ENCODE data around the gene TXNL4A.

The TXNL4A gene

GRCh38 chr18:79971986-79972385 lies 16.4 kb downstream of the TXNL4A start:
- Histone ChIP-seq H3K27ac (ENCODE audit: low read depth, low read length) (no peak overlapping the region), H3K9ac (ENCODE audit: low read length) (no peak overlapping the region), H3K4me1 (ENCODE audit: control insufficient read depth, insufficient read depth, low read length) (no peaks in the 10 kb centered on the region), H3K4me3 (ENCODE audit: low read length) (no peak overlapping the region), H3K36me3 (ENCODE audit: control insufficient read depth, insufficient read depth, low read length) (peaks cover 16% of the 10 kb centered on the region), H3K27me3 (ENCODE audit: control insufficient read depth, insufficient read depth, low read length) (no peaks in the 10 kb centered on the region)

- Histone ChIP-seq H3K9ac (ENCODE audit: low read length) (no peak overlapping the region), H3K4me3 (ENCODE audit: low read length) (no peak overlapping the region), H3K27ac (ENCODE audit: low read depth, low read length) (no peak overlapping the region), H3K36me3 (ENCODE audit: control insufficient read depth, insufficient read depth, low read length) (peaks cover 16% of the 10 kb centered on the region), H3K4me1 (ENCODE audit: control insufficient read depth, insufficient read depth, low read length) (no peaks in the 10 kb centered on the region), H3K27me3 (ENCODE audit: control insufficient read depth, insufficient read depth, low read length) (no peaks in the 10 kb centered on the region)
Measured at GRCh38 chr18:79971211-79971952, 17.0 kb downstream of the TXNL4A start.

GRCh38 chr18:79970419-79971133 lies 17.8 kb downstream of the TXNL4A start:
- Histone ChIP-seq H3K36me3 (ENCODE audit: control insufficient read depth, insufficient read depth, low read length) (peaks cover 16% of the 10 kb centered on the region), H3K4me3 (ENCODE audit: low read length) (no peak overlapping the region), H3K27me3 (ENCODE audit: control insufficient read depth, insufficient read depth, low read length) (no peaks in the 10 kb centered on the region), H3K27ac (ENCODE audit: low read depth, low read length) (no peak overlapping the region), H3K9ac (ENCODE audit: low read length) (no peak overlapping the region), H3K4me1 (ENCODE audit: control insufficient read depth, insufficient read depth, low read length) (peaks cover 1% of the 10 kb centered on the region)

GRCh38 chr18:79965119-79965902 lies 23.1 kb downstream of the TXNL4A start:
- H3K4me1 ChIP-seq (ENCODE audit: control insufficient read depth, insufficient read depth, low read length), result peaks cover 7% of the 10 kb centered on the region
- H3K27me3 ChIP-seq (ENCODE audit: control insufficient read depth, insufficient read depth, low read length), result no peaks in the 10 kb centered on the region
- H3K4me3 ChIP-seq (ENCODE audit: low read length), result peak overlapping the region; percentile 73
- H3K9ac ChIP-seq (ENCODE audit: low read length), result peak overlapping the region; percentile 61
- peak overlapping the region; percentile 11 for H3K27ac ChIP-seq (ENCODE audit: low read depth, low read length)
- H3K36me3 ChIP-seq (ENCODE audit: control insufficient read depth, insufficient read depth, low read length), result peaks cover 2% of the 10 kb centered on the region

GRCh38 chr18:79964330-79965118 lies 23.8 kb downstream of the TXNL4A start, which contains the start of gene HSBP1L1:
TSS of gene HSBP1L1 (plus strand) at chr18:79964643. CDS start at chr18:79964736, 93 bp downstream.
- H3K27me3 ChIP-seq (ENCODE audit: control insufficient read depth, insufficient read depth, low read length), result no peaks in the 10 kb centered on the region
- peak within 1 kb of the TSS; percentile 73 for H3K4me3 ChIP-seq (ENCODE audit: low read length)
- peaks cover 7% of the 10 kb centered on the region for H3K4me1 ChIP-seq (ENCODE audit: control insufficient read depth, insufficient read depth, low read length)
- no peaks in the 10 kb centered on the region for H3K36me3 ChIP-seq (ENCODE audit: control insufficient read depth, insufficient read depth, low read length)
- H3K27ac ChIP-seq (ENCODE audit: low read depth, low read length), result peak within 1 kb of the TSS; percentile 11
- peak within 1 kb of the TSS; percentile 61 for H3K9ac ChIP-seq (ENCODE audit: low read length)

- H3K27me3 ChIP-seq (ENCODE audit: control insufficient read depth, insufficient read depth, low read length), result no peaks in the 10 kb centered on the region
- H3K4me1 ChIP-seq (ENCODE audit: control insufficient read depth, insufficient read depth, low read length), result peaks cover 7% of the 10 kb centered on the region
- no peak overlapping the region for H3K27ac ChIP-seq (ENCODE audit: low read depth, low read length)
- no peak overlapping the region for H3K9ac ChIP-seq (ENCODE audit: low read length)
- H3K4me3 ChIP-seq (ENCODE audit: low read length), result peak overlapping the region; percentile 73
- H3K36me3 ChIP-seq (ENCODE audit: control insufficient read depth, insufficient read depth, low read length), result no peaks in the 10 kb centered on the region
Measured at GRCh38 chr18:79963658-79964329, 24.6 kb downstream of the TXNL4A start.

- H3K27me3 ChIP-seq (ENCODE audit: control insufficient read depth, insufficient read depth, low read length), result no peaks in the 10 kb centered on the region
- no peak overlapping the region for H3K4me3 ChIP-seq (ENCODE audit: low read length)
- no peak overlapping the region for H3K27ac ChIP-seq (ENCODE audit: low read depth, low read length)
- H3K36me3 ChIP-seq (ENCODE audit: control insufficient read depth, insufficient read depth, low read length), result no peaks in the 10 kb centered on the region
- no peak overlapping the region for H3K9ac ChIP-seq (ENCODE audit: low read length)
- H3K4me1 ChIP-seq (ENCODE audit: control insufficient read depth, insufficient read depth, low read length), result peaks cover 7% of the 10 kb centered on the region
Measured at GRCh38 chr18:79962835-79963657, 25.3 kb downstream of the TXNL4A start.

GRCh38 chr18:79962311-79962710 lies 26.1 kb downstream of the TXNL4A start:
- no peak overlapping the region for H3K27ac ChIP-seq (ENCODE audit: low read depth, low read length)

GRCh38 chr18:79961527-79962291 lies 26.7 kb downstream of the TXNL4A start:
- no peak overlapping the region for H3K27ac ChIP-seq (ENCODE audit: low read depth, low read length)
- no peaks in the 10 kb centered on the region for H3K27me3 ChIP-seq (ENCODE audit: control insufficient read depth, insufficient read depth, low read length)
- no peak overlapping the region for H3K4me3 ChIP-seq (ENCODE audit: low read length)
- peak overlapping the region; percentile 24 for H3K9ac ChIP-seq (ENCODE audit: low read length)
- H3K36me3 ChIP-seq (ENCODE audit: control insufficient read depth, insufficient read depth, low read length), result no peaks in the 10 kb centered on the region
- H3K4me1 ChIP-seq (ENCODE audit: control insufficient read depth, insufficient read depth, low read length), result peaks cover 7% of the 10 kb centered on the region

More at GRCh38 chr18:79962311-79962710, 26.1 kb downstream of the TXNL4A start:
- H3K27me3 ChIP-seq (ENCODE audit: control insufficient read depth, insufficient read depth, low read length), result no peaks in the 10 kb centered on the region
- no peak overlapping the region for H3K9ac ChIP-seq (ENCODE audit: low read length)
- H3K4me3 ChIP-seq (ENCODE audit: low read length), result no peak overlapping the region
- peaks cover 7% of the 10 kb centered on the region for H3K4me1 ChIP-seq (ENCODE audit: control insufficient read depth, insufficient read depth, low read length)
- no peaks in the 10 kb centered on the region for H3K36me3 ChIP-seq (ENCODE audit: control insufficient read depth, insufficient read depth, low read length)

- peaks cover 7% of the 10 kb centered on the region for H3K4me1 ChIP-seq (ENCODE audit: control insufficient read depth, insufficient read depth, low read length)
- H3K36me3 ChIP-seq (ENCODE audit: control insufficient read depth, insufficient read depth, low read length), result no peaks in the 10 kb centered on the region
- no peak overlapping the region for H3K27ac ChIP-seq (ENCODE audit: low read depth, low read length)
Measured at GRCh38 chr18:79960921-79961526, 27.3 kb downstream of the TXNL4A start.

More at GRCh38 chr18:79960921-79961526, 27.3 kb downstream of the TXNL4A start:
- Histone ChIP-seq H3K4me3 (ENCODE audit: low read length) (no peak overlapping the region), H3K27me3 (ENCODE audit: control insufficient read depth, insufficient read depth, low read length) (no peaks in the 10 kb centered on the region), H3K9ac (ENCODE audit: low read length) (peak overlapping the region; percentile 24)
